HepG2 (cell line): ENCODE data around the gene LSS. TPM values are rescaled to one million over a fixed set of nuclear protein-coding genes. Genes with fewer than 3 reads are reported as not detected.

ENCODE experiments used
- ATAC-seq: fragments of 200-7000 bp; cut with Tn5 transposase; 3 replicates; pipeline ENCODE4 v1.9.1; 2020; ENCODE audit warnings: mild to moderate bottlenecking, moderate library complexity
- BruUV-seq: library from RNA; stranded (reverse); fragments of 400-500 nt; replicated peaks from 2 replicates; lab custom pipeline; 2021; lab: Mats Ljungman, UMichigan
- CTCF ChIA-PET: fragments of 300-600 bp; formaldehyde crosslinking; extraction: SDS; loops from one replicate; lab custom pipeline; 2021; ENCODE audit warnings: low total read pairs, inconsistent platforms, low intra/inter-chr PET ratio; lab: Yijun Ruan, JAX
- POLR2A ChIA-PET: fragments of 350-600 bp; sonication (Branson Sonifier 250); formaldehyde crosslinking; loops from one replicate; lab custom pipeline; 2020; ENCODE audit warnings: antibody characterized with exemption, inconsistent platforms; lab: Yijun Ruan, JAX
- DNase-seq: peaks from one replicate; pipeline ENCODE4 v3.0.0-alpha.2; 2015; ENCODE audit warnings: low spot score
- FAIRE-seq: peaks from 3 replicates; lab custom pipeline; 2011; peaks lifted over from hg19 to GRCh38; lab: Jason Lieb, UNC
- H2AFZ ChIP-seq: one replicate; pipeline ENCODE4 v1.6.1; 2011; ENCODE audit warnings: low read length, inconsistent platforms
- H3K27ac ChIP-seq: fragments of 300-600 bp; 3 replicates; pipeline ENCODE4 v1.8.0; 2011; ENCODE audit warnings: mixed run types, mild to moderate bottlenecking, mixed read lengths, low read length, inconsistent platforms; ENCODE audit not compliant: insufficient read depth; ENCODE audit errors: extremely low read length
- H3K27me3 ChIP-seq, 2 experiments: fragments of 200-600 bp in 1 of 2; 2 replicates in 1 of 2; 3 replicates in 1 of 2; pipeline versions ENCODE4 v1.6.0 to v1.8.0; 2011; ENCODE audit warnings: low read length in 2 of 2, mild to moderate bottlenecking in 2 of 2, moderate library complexity in 2 of 2, inconsistent platforms in 1 of 2; ENCODE audit not compliant: insufficient read depth in 2 of 2, control insufficient read depth in 1 of 2
- H3K36me3 ChIP-seq, 2 experiments: fragments of 200-600 bp in 1 of 2; replicated peaks in 1 of 2; 2 replicates in 1 of 2; 3 replicates in 1 of 2; pipeline versions ENCODE4 v1.5.1 to v1.8.0; 2011; ENCODE audit warnings: low read length in 2 of 2, inconsistent platforms in 1 of 2; ENCODE audit not compliant: insufficient read depth in 2 of 2, control insufficient read depth in 1 of 2
- H3K4me1 ChIP-seq: 2 replicates; pipeline ENCODE4 v1.5.1; 2012; ENCODE audit warnings: low read length, inconsistent platforms; ENCODE audit not compliant: insufficient read depth
- H3K4me2 ChIP-seq: 2 replicates; pipeline ENCODE4 v1.6.0; 2011; ENCODE audit warnings: low read depth, low read length, inconsistent platforms
- H3K4me3 ChIP-seq, 3 experiments: fragments of 200-600 bp in 1 of 3; sonication (generic), shearing (Covaris generic) in 1 of 3; replicated peaks in 1 of 3; 2 replicates each; pipeline ENCODE4 v1.5.1; 2011 to 2016; ENCODE audit warnings: low read length in 3 of 3, inconsistent platforms in 2 of 3, low read depth in 2 of 3, mild to moderate bottlenecking in 2 of 3, control low read depth in 1 of 3, mixed read lengths in 1 of 3; ENCODE audit not compliant: insufficient read depth in 1 of 3
- H3K79me2 ChIP-seq: one replicate; pipeline ENCODE4 v1.6.1; 2011; ENCODE audit warnings: low read length, inconsistent platforms; ENCODE audit not compliant: insufficient read depth
- H3K9ac ChIP-seq: 2 replicates; pipeline ENCODE4 v1.6.0; 2011; ENCODE audit warnings: mild to moderate bottlenecking, low read depth, low read length, inconsistent platforms; ENCODE audit not compliant: insufficient read depth
- H3K9me3 ChIP-seq: 2 replicates; pipeline ENCODE4 v1.5.1; 2012; ENCODE audit warnings: mild to moderate bottlenecking, low read length
- H4K20me1 ChIP-seq: 2 replicates; pipeline ENCODE4 v1.6.0; 2011; ENCODE audit warnings: inconsistent platforms, mild to moderate bottlenecking, low read length, moderate library complexity; ENCODE audit not compliant: insufficient read depth
- CAMTA2 ChIP-seq: sonication (generic); formaldehyde crosslinking; IDR thresholded peaks from 2 replicates; pipeline ENCODE4 v1.4.0; 2020; ENCODE audit warnings: mild to moderate bottlenecking, missing genetic modification reagents, borderline replicate concordance
- CREBL2 ChIP-seq: sonication (generic); formaldehyde crosslinking; IDR thresholded peaks from 2 replicates; pipeline ENCODE4 v1.8.1; 2023; ENCODE audit warnings: missing genetic modification reagents, mild to moderate bottlenecking, borderline replicate concordance
- CSRNP2 ChIP-seq: sonication (generic); formaldehyde crosslinking; conservative IDR thresholded peaks from 2 replicates; pipeline ENCODE4 v1.8.0; 2022; ENCODE audit warnings: low read depth, missing genetic modification reagents
- DMAP1 ChIP-seq: IDR thresholded peaks from 2 replicates; pipeline ENCODE4 v1.6.1; 2016
- ESRRA ChIP-seq: sonication (generic); formaldehyde crosslinking; IDR thresholded peaks from 2 replicates; pipeline ENCODE4 v1.5.1; 2020; ENCODE audit warnings: mild to moderate bottlenecking, low read depth, missing genetic modification reagents
- HNRNPK ChIP-seq: fragments of 200-400 bp; formaldehyde crosslinking; IDR thresholded peaks from 2 replicates; pipeline ENCODE4 v1.6.1; 2018; ENCODE audit warnings: low read length, low read depth, moderate library complexity, mild to moderate bottlenecking; ENCODE audit not compliant: poor library complexity, severe bottlenecking
- LCORL ChIP-seq, 2 experiments: fragments of 450-650 bp in 1 of 2; sonication (generic) in 1 of 2; formaldehyde crosslinking in 1 of 2; IDR thresholded peaks; 2 replicates each; pipeline versions ENCODE4 v1.5.0 to v1.6.1; 2017 to 2020; ENCODE audit warnings: antibody characterized with exemption in 1 of 2, missing genetic modification reagents in 1 of 2
- MBD4 ChIP-seq: IDR thresholded peaks from 2 replicates; pipeline ENCODE4 v1.6.1; 2012; ENCODE audit warnings: low read length, inconsistent platforms, borderline replicate concordance
- MTERF4 ChIP-seq: sonication (generic); formaldehyde crosslinking; IDR thresholded peaks from 2 replicates; pipeline ENCODE4 v1.8.0; 2023; ENCODE audit warnings: mild to moderate bottlenecking, missing genetic modification reagents
- RARA ChIP-seq: IDR thresholded peaks from 2 replicates; pipeline ENCODE4 v1.6.1; 2016; ENCODE audit warnings: missing genetic modification reagents, missing compliant biosample characterization
- SNRNP70 ChIP-seq: fragments of 200-400 bp; formaldehyde crosslinking; IDR thresholded peaks from 2 replicates; pipeline ENCODE4 v1.6.1; 2017; ENCODE audit warnings: mild to moderate bottlenecking, low read depth, low read length, moderate library complexity
- TEAD2 ChIP-seq: sonication (generic); formaldehyde crosslinking; IDR thresholded peaks from 2 replicates; pipeline ENCODE4 v1.9.0; 2021; ENCODE audit warnings: missing genetic modification reagents
- ZBTB33 ChIP-seq: sonication (generic); formaldehyde crosslinking; IDR thresholded peaks from 2 replicates; pipeline ENCODE4 v1.4.0; 2020; ENCODE audit warnings: missing genetic modification reagents
- ZNF331 ChIP-seq: sonication (generic); formaldehyde crosslinking; IDR thresholded peaks from 2 replicates; pipeline ENCODE4 v1.4.0; 2020; ENCODE audit warnings: missing genetic modification reagents
- ZNF720 ChIP-seq: sonication (generic); formaldehyde crosslinking; IDR thresholded peaks from 2 replicates; pipeline ENCODE4 v1.4.0; 2020; ENCODE audit warnings: missing genetic modification reagents
- WGBS: methylation state at CpG from one replicate; pipeline ENCODE4 v1.1.6; 2017; ENCODE audit warnings: low lambda C conversion rate; 5-methylcytosine and 5-hydroxymethylcytosine counted together
- in situ Hi-C: cut with HindIII; loops from 2 replicates; pipeline ENCODE4 v1.10.0; 2017; ENCODE audit warnings: low pct_unique_long_range_greater_than_20kb; ENCODE audit not compliant: extremely low pct_ligation_motif_present
- intact Hi-C: fragments of 100-400 bp; cut with micrococcal nuclease; formaldehyde crosslinking; loops from one replicate; pipeline ENCODE4 v1.10.0; 2022; ENCODE audit not compliant: unreplicated experiment
- polyA plus RNA-seq, 8 experiments: library from polyadenylated mRNA; depleted of rRNA in 3 of 8; stranded (reverse) in 7 of 8; unstranded in 1 of 8; fragments of >200 nt; fragmentation: Illumina TruSeq in 4 of 8; extraction: Trizol in 4 of 8; gene quantifications; 2 replicates each; pipeline versions ENCODE4 v1.2.1 to v1.2.3, GENCODE V29; 2011 to 2016; ENCODE audit warnings: low read depth in 4 of 8, missing spikeins in 1 of 8, mixed read lengths in 1 of 8; ENCODE audit not compliant: insufficient read depth in 1 of 8
- total RNA-seq, 5 experiments: library from RNA; depleted of rRNA; stranded (reverse); fragments of >200 nt; fragmentation: Illumina TruSeq; extraction: Trizol; gene quantifications; 2 replicates each; pipeline ENCODE4 v1.2.3, GENCODE V29; 2016; ENCODE audit warnings: low read depth in 1 of 5

The LSS gene
- total and polyA plus RNA-seq, 2 of the 13 experiments (the other 11 are each of a cell fraction or from before 2014, with no cell fraction given), result 72.6 to 113 TPM

GRCh38 chr21:46160907-46161632, 67.5 kb downstream of the LSS start:
- no peak for ATAC-seq
- ChIA-PET POLR2A (no interaction called here), CTCF (no interaction called here)
- in situ Hi-C loops, result no loop called here
- no peak for DNase-seq
- no peak overlapping the region for H3K27ac ChIP-seq
- no peaks in the 10 kb centered on the region for H3K79me2 ChIP-seq
- H3K9ac ChIP-seq, result no peak overlapping the region
- H3K36me3 ChIP-seq, result no peaks in the 10 kb centered on the region
- H3K9me3 ChIP-seq, result no peaks in the 10 kb centered on the region
- 96% methylated on average over 50 of the region's 72 CpGs for WGBS
- H3K27me3 ChIP-seq, result no peaks in the 10 kb centered on the region
- no peak overlapping the region for H3K4me2 ChIP-seq
- no peak overlapping the region for H3K4me3 ChIP-seq
- BruUV-seq, result no TSS peak
- peaks cover 20% of the 10 kb centered on the region for H3K4me1 ChIP-seq
- TF ChIP-seq ZNF331 (CRISPR knock-in tag), result no peak
- peak; percentile 94 for TF ChIP-seq HNRNPK
- peak; percentile 60; the same call in 1 of the 2 replicates for TF ChIP-seq ZBTB33
- TF ChIP-seq, all 625 proteins: peak for 2
- H4K20me1 ChIP-seq, result no peaks in the 10 kb centered on the region
- H2AFZ ChIP-seq, result no peak overlapping the region
- FAIRE-seq, result no peak
- intact Hi-C loops, result no loop called here

- POLR2A ChIA-PET, result no interaction called here
- H3K36me3 ChIP-seq, result no peaks in the 10 kb centered on the region
- no peak overlapping the region for H3K4me3 ChIP-seq
- no peaks in the 10 kb centered on the region for H4K20me1 ChIP-seq
- no peak overlapping the region for H3K9ac ChIP-seq
- H3K79me2 ChIP-seq, result no peaks in the 10 kb centered on the region
- WGBS, result 97% methylated on average over 22 of the region's 22 CpGs
- no peaks in the 10 kb centered on the region for H3K9me3 ChIP-seq
- BruUV-seq, result no TSS peak
- H3K27ac ChIP-seq, result no peak overlapping the region
- H3K27me3 ChIP-seq, result no peaks in the 10 kb centered on the region
- H3K4me1 ChIP-seq, result peaks cover 25% of the 10 kb centered on the region
- ATAC-seq (no peak), FAIRE-seq (no peak), DNase-seq (no peak)
- intact Hi-C loops (no loop called here), in situ Hi-C loops (no loop called here)
- H3K4me2 ChIP-seq, result no peak overlapping the region
- no peak overlapping the region for H2AFZ ChIP-seq
- CTCF ChIA-PET, result no interaction called here
- no peak for TF ChIP-seq CAMTA2 (CRISPR knock-in tag)
- no peak for TF ChIP-seq ESRRA
- no peak for TF ChIP-seq SNRNP70
- TF ChIP-seq DMAP1 (CRISPR knock-in tag), result no peak
- TF ChIP-seq MBD4, result no peak
- no peak for TF ChIP-seq MTERF4 (CRISPR knock-in tag)
- no peak for TF ChIP-seq TEAD2 (CRISPR knock-in tag)
- no peak for TF ChIP-seq CREBL2
- TF ChIP-seq LCORL (IDR thresholded peaks at IDR 0.05), result no peak
- TF ChIP-seq LCORL (CRISPR knock-in tag; IDR thresholded peaks at IDR 0.05), result no peak
- no peak for TF ChIP-seq ZNF720 (CRISPR knock-in tag)
- no peak for TF ChIP-seq CSRNP2 (CRISPR knock-in tag)
- no peak for TF ChIP-seq RARA (CRISPR knock-in tag)
Measured at GRCh38 chr21:46160657-46160906, 68.0 kb downstream of the LSS start.
